Measurements from ENCODE around the gene ENDOU.

Gene ENDOU

GRCh38 chr12:47725091-47725772 is at the start of gene ENDOU:
ENDOU (minus strand) TSS chr12:47725490; CDS start chr12:47725413, 77 bp downstream.
- DNase-seq = no peak

- DNase-seq = no peak
These were observed 49.4 kb upstream of the ENDOU start for GRCh38 chr12:47774663-47775062.

GRCh38 chr12:47773858-47774580 is 48.7 kb upstream of the ENDOU start:
- no peak for DNase-seq

- no peak for DNase-seq
These were observed 48.0 kb upstream of the ENDOU start, which contains the start of gene SLC48A1 for GRCh38 chr12:47773062-47773857. SLC48A1 (plus strand) TSS chr12:47773238; CDS start chr12:47773305, 67 bp downstream.

GRCh38 chr12:47772738-47773061 is 47.4 kb upstream of the ENDOU start:
- DNase-seq = no peak

- DNase-seq = no peak
These were observed 46.9 kb upstream of the ENDOU start for GRCh38 chr12:47772094-47772660.

- no peak for DNase-seq
These were observed 46.0 kb upstream of the ENDOU start for GRCh38 chr12:47771304-47771703.

- no peak for DNase-seq
These were observed 44.9 kb upstream of the ENDOU start for GRCh38 chr12:47770086-47770726.

GRCh38 chr12:47769234-47770085 is 44.2 kb upstream of the ENDOU start:
- DNase-seq = no peak

- no peak for DNase-seq
These were observed 43.1 kb upstream of the ENDOU start for GRCh38 chr12:47768323-47768811.

- DNase-seq = peak; percentile 76
These were observed 42.0 kb upstream of the ENDOU start for GRCh38 chr12:47767216-47767724.

GRCh38 chr12:47766502-47767215 is 41.4 kb upstream of the ENDOU start:
- no peak for DNase-seq

GRCh38 chr12:47763481-47764346 is 38.4 kb upstream of the ENDOU start:
- no peak for DNase-seq

- DNase-seq = no peak
These were observed 37.7 kb upstream of the ENDOU start for GRCh38 chr12:47762850-47763465.

GRCh38 chr12:47758834-47759690 is 33.8 kb upstream of the ENDOU start, which contains the start of gene RAPGEF3:
RAPGEF3 (minus strand) TSS chr12:47758880; CDS start chr12:47758556, 324 bp downstream.
- DNase-seq = peak; percentile 61

- no peak for DNase-seq
These were observed 33.2 kb upstream of the ENDOU start for GRCh38 chr12:47758584-47758833.

- DNase-seq = no peak
These were observed 32.7 kb upstream of the ENDOU start for GRCh38 chr12:47757840-47758583.
